Stimulated activated CD4-positive, alpha-beta T cell treated with anti-CD3 and anti-CD28 coated beads, Interleukin-2, amount 100 ng/mL, for 48 hours (primary cell): ENCODE measurements around the gene C3orf22.
"Not testable (repeated sequence)": the region's sequence is repeated elsewhere in the genome, so short reads cannot be mapped to it uniquely, and the experiment has no call there.

Experiments used
- DNase-seq, 2 donors: peaks; one replicate each; pipeline ENCODE4 v3.0.0-alpha.2; 2020

Gene C3orf22

GRCh38 chr3:126542340-126543241 is 16.1 kb downstream of the C3orf22 start:
- DNase-seq, result no peak

DNA sequence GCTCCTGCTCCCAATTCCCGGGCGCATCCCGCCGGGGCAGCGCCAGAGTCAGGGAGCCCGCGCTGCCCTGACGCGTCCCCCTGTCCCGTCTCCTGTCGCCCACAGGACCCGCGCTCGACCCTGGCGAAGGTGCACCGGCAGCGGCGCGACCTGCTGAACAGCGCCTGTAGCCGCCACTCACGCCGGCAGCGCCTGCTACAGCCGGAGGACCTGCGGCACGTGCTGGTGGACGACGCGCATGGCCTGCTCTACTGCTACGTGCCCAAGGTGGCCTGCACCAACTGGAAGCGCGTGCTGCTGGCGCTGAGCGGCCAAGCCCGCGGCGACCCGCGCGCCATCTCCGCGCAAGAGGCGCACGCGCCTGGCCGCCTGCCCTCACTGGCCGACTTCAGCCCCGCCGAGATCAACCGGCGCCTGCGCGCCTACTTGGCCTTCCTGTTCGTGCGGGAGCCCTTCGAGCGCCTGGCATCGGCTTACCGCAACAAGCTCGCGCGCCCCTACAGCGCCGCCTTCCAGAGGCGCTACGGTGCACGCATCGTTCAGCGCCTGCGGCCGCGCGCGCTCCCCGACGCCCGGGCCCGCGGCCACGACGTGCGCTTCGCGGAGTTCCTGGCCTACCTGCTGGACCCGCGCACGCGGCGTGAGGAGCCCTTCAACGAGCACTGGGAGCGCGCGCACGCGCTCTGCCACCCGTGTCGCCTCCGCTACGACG is 16.9 kb downstream of the C3orf22 start:
- no peak for DNase-seq

- no peak for DNase-seq
These were observed 17.6 kb downstream of the C3orf22 start for GRCh38 chr3:126540951-126541627.

GRCh38 chr3:126540342-126540849 is 18.3 kb downstream of the C3orf22 start:
- no peak for DNase-seq

- no peak for DNase-seq
These were observed 19.0 kb downstream of the C3orf22 start for GRCh38 chr3:126539558-126540250.

DNA sequence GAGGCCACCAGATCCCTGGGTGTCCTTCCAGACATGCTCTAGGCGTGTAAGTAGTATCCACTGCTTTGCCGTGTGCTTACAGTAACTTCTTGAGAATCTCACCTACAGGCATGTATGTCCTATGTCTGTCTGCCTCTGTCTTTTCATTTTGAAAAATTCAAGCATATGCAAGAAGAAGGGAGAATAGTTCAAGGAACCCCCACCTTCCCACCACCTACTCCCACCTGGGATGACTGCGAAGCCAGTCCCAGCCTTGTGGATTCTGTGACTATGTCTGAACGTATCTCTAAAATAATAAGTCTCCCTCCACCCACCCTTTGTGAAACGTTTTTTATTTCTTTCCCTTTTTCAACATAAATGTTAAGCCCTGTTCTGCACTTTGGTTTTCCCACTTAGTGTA is 19.8 kb downstream of the C3orf22 start:
- DNase-seq, result no peak

- DNase-seq, result no peak
These were observed 20.4 kb downstream of the C3orf22 start for GRCh38 chr3:126538316-126538715.

GRCh38 chr3:126537730-126538281 is 20.9 kb downstream of the C3orf22 start:
- DNase-seq, result no peak

DNA sequence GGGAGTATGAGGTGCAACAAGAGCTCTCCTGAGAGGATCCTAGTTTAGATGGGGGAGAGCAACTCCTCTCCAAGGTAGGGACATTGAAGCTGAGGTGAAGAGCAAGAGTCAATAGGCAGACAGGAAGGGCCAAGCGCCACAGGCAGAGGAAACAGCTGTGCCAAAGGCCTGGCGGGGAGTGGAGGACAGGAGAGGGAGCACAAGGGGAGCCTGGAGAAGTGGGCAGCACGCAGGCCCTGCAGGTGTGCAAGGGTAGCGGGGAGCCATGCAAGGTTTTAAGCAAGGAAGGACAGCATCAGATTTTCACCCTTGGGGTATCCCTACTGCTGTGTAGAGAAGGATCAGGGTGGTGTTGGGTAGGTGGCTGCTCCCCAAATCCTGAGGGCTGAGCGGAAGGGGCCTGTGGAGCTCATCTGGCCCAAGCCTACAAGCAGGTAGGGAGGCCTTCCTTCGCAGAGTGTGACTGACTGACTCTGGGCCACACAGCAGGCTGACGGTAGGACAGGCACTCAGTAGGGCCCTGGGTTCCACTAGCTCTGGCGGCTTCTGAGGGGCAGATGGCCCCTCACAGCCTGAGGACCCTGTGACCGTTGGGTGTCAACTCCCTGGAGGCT is 21.5 kb downstream of the C3orf22 start:
- DNase-seq, result no peak

GRCh38 chr3:126536126-126536525 is 22.6 kb downstream of the C3orf22 start:
- no peak for DNase-seq

- no peak for DNase-seq
These were observed 23.1 kb downstream of the C3orf22 start for GRCh38 chr3:126535636-126536035.

- DNase-seq, result not testable (repeated sequence)
These were observed 24.0 kb downstream of the C3orf22 start for GRCh38 chr3:126534716-126535115.

DNA sequence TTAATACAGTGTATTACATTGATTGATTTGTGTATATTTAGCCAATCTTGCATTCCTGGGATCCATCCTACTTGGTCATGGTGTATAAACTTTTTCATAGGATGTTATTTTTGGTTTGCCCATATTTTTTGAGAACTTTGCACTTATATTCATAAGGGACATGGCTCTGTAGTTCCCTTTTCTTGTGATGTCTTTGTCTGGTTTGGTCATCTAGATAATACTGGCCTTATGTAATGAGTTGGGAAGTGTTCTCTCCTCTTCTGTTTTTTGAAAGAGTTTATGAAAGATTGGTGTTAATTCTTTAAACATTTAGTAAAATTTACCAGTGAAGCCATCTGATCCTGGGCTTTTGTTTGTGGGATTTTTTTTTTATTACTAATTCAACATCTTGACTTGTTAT is 25.2 kb downstream of the C3orf22 start:
- DNase-seq, result no peak

- no peak for DNase-seq
These were observed 27.7 kb downstream of the C3orf22 start for GRCh38 chr3:126531051-126531330.

DNA sequence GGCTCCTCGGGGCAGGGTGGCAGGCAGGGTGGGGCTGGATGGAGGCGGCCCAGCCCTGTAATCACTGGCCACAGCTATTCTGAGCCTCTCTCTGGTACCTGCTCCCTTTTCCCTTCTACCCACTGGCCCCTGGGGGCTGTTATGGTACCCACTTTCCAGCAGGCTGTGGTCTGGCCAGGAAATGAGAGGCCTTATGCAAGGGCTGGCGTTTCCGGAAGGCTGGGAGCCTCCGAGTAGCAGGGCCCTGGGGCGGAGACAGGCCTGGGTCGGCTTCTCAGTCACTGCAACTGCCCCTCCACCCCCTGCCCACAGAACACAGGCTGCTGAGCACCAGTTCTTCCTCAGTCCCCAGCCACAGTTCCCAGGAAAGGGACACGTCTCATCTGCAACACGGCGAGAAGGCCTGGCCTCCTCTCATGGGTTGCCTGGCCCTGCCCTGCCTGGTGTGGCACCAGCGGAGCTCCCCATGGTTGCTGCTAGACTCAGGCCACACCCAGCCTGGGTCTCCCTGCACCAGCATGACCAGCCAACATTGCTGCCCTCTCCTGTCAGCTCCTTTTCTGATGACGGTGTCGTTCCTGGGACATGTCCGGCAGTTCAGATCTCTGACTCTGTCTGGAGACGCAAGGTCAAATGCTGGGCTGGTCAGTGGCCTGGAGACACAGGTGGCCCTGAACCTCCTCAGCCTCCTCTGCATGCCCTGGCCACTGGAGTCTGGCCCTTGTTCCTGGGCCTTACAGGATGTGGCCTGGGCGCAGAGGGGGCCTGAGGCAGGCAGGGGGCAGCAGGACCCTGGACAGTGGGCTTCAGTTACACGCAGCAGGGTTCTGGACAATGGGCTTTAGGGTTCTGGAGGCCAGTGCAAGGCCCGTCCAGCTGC is 28.3 kb downstream of the C3orf22 start:
- no peak for DNase-seq

DNA sequence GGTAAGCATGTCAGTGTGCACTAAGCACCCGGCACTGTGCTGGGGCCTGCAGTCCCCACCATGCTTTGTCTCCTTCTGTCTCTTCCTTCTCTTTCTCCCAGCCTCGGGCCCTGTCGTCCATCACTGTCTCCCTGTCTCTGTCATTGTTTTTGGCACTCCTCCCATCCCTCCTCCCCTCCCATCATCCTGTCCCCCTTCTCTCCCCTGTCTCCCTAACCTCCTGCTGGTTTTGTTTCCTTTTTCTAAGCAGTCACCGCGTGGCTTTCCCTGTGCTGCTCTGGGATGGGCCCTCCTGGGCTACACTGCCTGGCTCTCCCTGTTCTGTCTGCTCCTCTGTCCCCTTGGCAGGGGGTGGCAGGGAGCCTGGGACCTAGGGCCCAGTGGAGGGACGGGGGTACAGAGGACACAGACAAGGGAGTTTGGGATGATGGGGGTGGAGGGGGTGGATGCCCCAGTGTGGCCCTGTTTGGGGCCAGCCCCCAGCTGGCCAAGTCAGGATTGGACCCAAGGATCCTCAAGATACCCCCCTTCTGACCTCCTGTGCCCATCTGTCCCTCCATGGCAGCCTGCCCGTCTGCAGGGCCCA is 29.1 kb downstream of the C3orf22 start:
- no peak for DNase-seq

DNA sequence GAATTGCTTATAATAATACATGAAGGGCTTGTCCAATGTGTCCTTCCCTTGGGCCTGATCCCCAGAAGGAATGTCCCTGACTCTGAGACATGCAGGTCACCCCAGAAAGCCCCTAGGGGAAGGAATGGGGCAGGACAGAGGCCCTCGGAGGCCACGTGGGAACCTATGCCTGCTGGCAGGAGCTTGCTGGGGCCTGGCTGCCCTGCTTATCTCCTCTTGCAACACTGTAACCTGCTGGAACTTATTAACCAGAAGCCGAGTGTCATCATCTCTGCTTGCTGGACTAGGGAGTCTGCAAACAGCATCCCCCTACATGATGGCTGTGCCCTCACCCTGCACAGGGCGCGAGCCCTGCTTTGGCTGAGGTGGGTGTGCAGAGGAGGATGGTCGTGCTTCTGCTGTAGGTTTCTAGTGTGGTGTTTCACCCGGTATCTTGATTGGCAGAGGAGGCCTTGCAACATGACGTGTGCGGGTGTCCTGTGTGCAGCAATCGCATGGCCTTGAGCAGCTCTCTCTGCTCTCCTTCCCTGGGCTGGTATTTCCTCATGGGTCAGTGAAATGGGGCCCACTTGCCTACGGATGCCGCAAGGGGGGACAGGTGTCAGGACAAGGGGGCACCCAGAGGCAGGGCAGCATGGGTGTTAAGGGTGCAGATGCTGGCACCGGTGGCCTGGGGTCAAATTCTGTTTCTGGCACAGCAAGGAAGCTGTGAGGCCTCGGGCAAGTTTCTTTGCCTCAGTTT is 29.8 kb downstream of the C3orf22 start:
- no peak for DNase-seq

DNA sequence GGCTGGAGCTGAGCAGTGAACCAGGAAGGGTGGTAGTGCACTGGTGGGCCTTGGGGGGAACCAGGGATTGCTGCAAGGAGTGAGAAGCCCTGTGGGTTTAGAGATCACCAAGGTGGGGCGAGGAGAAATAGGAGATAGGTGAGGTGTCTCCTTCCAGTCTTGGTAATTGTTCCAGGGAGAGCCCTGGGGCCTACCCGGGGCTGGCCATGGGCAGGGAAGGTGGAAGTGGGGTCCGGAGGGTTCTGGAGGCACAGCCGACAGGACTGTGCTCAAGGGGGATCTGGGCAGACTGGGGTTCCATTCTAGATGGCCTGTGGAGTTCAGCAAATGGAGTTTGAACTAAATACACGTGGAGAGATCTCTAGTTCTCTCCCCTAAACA is 30.3 kb downstream of the C3orf22 start:
- DNase-seq, result no peak

DNA sequence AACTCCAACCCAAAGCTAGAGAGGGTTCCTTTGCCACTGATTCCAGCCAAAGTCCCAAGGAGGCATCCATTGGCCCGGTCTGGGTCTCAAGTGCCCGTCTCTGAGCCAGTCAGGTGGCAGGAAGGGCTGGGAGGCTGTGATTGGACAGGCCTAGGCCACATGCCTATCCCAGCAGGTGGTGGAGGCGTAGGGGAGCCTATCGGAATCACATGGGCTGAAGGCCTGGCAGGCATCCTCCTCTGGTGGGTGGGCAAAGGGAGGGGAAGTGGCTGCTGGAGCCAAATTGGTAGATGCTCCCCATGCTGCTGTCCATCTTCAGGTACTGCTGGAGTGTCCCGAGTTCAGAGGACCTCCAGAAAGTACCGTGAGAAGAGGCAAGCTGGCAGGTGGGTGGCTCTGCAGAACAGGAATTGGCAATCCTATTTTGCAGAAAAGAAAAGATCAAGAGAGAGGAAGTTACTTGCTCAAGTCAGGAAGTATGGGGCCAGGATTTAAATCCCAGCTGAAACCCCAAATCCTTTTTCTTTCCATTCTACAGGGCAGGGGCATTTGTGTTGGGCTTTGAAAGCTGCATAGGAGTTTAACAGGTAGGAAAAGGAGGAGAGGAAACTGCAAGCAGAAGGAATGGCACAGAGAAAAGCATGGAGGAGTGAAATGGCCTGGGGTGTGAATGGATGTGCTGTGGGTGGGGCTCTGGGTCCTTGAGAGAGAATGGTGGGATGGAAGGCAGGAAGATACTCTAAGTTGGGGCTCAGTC is 31.1 kb downstream of the C3orf22 start:
- no peak for DNase-seq
